GM23338 (cell line): ENCODE results near the gene ROR1.

Experiments
- CREB1 ChIP-seq: fragments of 250-450 bp; sonication (Bioruptor Pico); IDR thresholded peaks from 2 replicates; pipeline ENCODE4 v1.5.0; 2020; ENCODE audit warnings: low read depth, mild to moderate bottlenecking, moderate library complexity
- EZH2 ChIP-seq: fragments of 200-600 bp; sonication (generic); IDR thresholded peaks from one replicate; pipeline ENCODE4 v1.8.0; 2017; ENCODE audit warnings: antibody characterized with exemption, mild to moderate bottlenecking, low read depth; ENCODE audit not compliant: unreplicated experiment
- EZH2phosphoT487 ChIP-seq: fragments of 200-600 bp; sonication (generic); IDR thresholded peaks from one replicate; pipeline ENCODE4 v1.8.1; 2018; ENCODE audit warnings: antibody characterized with exemption; ENCODE audit not compliant: unreplicated experiment
- POLR2AphosphoS5 ChIP-seq: IDR thresholded peaks from 2 replicates; pipeline ENCODE4 v1.6.1; 2016; ENCODE audit warnings: antibody characterized with exemption, low read depth
- TF ChIP-seq, protein P1 (sequence below), 2 experiments: fragments of 200-600 bp in 1 of 2; sonication (generic) in 1 of 2; conservative IDR thresholded peaks; 2 replicates each; pipeline versions ENCODE4 v1.5.1 to v1.6.1; 2016 to 2017; ENCODE audit warnings: antibody characterized with exemption in 2 of 2, low read depth in 2 of 2, mild to moderate bottlenecking in 2 of 2, moderate library complexity in 1 of 2
- TF ChIP-seq, protein P2 (sequence below): IDR thresholded peaks from 2 replicates; pipeline ENCODE4 v1.6.1; 2016; ENCODE audit warnings: antibody characterized with exemption

DNA sequence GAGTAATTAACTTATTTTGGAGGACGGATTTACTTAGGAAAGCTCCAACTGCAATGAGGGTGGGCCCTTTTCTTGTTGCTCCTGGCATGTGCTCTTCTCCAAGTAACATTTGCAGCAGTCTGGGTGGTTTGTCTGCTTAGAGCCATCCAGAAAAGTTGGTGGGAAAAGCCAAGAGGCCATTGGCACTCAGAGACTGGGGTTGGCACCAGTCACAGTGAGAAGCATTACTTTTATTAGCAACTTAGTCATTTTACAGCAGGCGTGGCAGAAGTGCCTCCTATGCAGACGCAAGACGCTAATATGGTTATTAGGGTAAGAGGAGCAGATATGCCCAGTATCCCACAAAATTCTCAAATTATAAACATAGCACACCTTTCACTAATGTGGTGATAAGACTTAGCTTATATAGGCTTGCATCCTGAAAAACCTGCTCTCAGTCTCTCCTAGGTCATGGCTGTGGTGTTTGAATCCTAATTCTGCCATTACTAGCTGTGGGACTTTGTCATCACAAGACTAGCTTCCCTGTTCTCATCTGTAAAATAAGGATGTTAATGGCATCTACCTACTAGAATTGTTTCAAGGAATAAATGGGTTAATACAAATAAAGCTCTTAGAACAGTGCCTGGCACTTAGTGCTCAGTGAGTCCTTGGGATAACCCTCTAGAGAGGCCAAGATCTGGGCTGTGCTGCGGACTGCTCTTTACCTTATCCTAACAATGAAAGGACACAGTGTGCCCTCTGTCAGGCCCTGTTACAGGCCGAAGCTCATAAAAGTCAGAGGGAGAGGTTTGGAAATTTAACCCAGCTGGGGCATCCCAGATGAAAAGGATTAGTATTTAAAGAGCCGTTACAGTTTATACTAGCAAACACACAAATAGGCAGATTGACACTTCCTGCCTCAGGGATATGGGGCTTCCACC lies 154.6 kb downstream of the ROR1 start:
- TF ChIP-seq CREB1 (CRISPR knock-in tag) (no peak), EZH2phosphoT487 (no peak), POLR2AphosphoS5 (no peak), EZH2 (no peak)
- TF ChIP-seq, protein P1, sequence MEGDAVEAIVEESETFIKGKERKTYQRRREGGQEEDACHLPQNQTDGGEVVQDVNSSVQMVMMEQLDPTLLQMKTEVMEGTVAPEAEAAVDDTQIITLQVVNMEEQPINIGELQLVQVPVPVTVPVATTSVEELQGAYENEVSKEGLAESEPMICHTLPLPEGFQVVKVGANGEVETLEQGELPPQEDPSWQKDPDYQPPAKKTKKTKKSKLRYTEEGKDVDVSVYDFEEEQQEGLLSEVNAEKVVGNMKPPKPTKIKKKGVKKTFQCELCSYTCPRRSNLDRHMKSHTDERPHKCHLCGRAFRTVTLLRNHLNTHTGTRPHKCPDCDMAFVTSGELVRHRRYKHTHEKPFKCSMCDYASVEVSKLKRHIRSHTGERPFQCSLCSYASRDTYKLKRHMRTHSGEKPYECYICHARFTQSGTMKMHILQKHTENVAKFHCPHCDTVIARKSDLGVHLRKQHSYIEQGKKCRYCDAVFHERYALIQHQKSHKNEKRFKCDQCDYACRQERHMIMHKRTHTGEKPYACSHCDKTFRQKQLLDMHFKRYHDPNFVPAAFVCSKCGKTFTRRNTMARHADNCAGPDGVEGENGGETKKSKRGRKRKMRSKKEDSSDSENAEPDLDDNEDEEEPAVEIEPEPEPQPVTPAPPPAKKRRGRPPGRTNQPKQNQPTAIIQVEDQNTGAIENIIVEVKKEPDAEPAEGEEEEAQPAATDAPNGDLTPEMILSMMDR (conservative IDR thresholded peaks at IDR 0.05; ENCODE audit: low read depth in 2 of 2): no peak
- TF ChIP-seq, protein P2, sequence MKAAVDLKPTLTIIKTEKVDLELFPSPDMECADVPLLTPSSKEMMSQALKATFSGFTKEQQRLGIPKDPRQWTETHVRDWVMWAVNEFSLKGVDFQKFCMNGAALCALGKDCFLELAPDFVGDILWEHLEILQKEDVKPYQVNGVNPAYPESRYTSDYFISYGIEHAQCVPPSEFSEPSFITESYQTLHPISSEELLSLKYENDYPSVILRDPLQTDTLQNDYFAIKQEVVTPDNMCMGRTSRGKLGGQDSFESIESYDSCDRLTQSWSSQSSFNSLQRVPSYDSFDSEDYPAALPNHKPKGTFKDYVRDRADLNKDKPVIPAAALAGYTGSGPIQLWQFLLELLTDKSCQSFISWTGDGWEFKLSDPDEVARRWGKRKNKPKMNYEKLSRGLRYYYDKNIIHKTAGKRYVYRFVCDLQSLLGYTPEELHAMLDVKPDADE: no peak
